Liver (tissue), 3 donors: ENCODE measurements around the gene MMS19.

Experiments
- RAD21 ChIP-seq, 2 donors: IDR thresholded peaks; 2 replicates each; pipeline ENCODE4 v1.6.1; 2016; ENCODE audit warnings: antibody characterized with exemption in 2 of 2, mild to moderate bottlenecking in 2 of 2
- SP1 ChIP-seq: IDR thresholded peaks from 2 replicates; pipeline ENCODE4 v1.6.1; 2018; ENCODE audit warnings: antibody characterized with exemption, mild to moderate bottlenecking
- TF ChIP-seq, protein P1 (sequence below): fragments of 150-350 bp; IDR thresholded peaks from 2 replicates; pipeline ENCODE4 v1.5.1; 2017; ENCODE audit warnings: improper control_type of control experiment, low read depth, low read length; ENCODE audit not compliant: missing input control
- donor health status: healthy.
- donor health status: healthy.

DNA sequence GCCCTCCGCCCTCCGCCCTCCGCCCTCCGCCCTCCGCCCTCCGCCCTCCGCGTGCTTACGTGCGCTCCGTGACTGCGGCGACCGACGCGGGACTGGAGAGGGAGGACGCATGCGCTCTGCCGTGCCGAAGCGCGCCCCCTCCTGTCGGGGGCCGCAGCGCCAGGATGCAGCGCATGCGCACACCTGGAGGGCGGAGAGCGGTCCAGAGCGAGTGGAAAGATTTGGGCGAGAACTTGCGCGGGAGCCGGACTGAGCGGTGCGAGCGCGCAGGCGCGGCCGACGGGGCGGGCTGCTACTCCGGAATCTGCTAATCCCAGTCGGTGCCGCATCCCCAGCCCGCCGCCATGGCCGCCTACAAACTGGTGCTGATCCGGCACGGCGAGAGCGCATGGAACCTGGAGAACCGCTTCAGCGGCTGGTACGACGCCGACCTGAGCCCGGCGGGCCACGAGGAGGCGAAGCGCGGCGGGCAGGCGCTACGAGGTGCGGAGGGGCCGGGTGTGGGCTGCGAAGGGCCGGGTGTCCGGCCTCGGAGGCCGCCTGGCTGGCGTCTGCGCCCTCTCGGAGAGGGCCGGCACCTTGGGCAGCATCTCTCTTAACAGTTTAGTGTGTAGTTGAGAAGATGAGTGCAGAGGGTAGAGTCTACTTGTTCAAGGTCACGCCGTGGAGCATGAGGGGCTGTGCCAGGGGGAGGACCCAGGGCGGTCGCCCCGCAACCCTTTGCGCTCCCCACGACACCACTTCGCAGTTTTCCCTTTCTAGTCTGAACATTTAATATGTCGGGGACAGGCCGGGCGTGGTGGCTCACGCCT is 72.1 kb downstream of the MMS19 start, which contains the start of gene PGAM1:
- TF ChIP-seq, protein P1, sequence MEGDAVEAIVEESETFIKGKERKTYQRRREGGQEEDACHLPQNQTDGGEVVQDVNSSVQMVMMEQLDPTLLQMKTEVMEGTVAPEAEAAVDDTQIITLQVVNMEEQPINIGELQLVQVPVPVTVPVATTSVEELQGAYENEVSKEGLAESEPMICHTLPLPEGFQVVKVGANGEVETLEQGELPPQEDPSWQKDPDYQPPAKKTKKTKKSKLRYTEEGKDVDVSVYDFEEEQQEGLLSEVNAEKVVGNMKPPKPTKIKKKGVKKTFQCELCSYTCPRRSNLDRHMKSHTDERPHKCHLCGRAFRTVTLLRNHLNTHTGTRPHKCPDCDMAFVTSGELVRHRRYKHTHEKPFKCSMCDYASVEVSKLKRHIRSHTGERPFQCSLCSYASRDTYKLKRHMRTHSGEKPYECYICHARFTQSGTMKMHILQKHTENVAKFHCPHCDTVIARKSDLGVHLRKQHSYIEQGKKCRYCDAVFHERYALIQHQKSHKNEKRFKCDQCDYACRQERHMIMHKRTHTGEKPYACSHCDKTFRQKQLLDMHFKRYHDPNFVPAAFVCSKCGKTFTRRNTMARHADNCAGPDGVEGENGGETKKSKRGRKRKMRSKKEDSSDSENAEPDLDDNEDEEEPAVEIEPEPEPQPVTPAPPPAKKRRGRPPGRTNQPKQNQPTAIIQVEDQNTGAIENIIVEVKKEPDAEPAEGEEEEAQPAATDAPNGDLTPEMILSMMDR, result peak; percentile 70
- TF ChIP-seq RAD21 (IDR thresholded peaks at IDR 0.05) (no peak), SP1 (peak; percentile 39)
